Measurements from ENCODE around the gene PPFIA1. TPM values are rescaled to one million over a fixed set of nuclear protein-coding genes. Genes with fewer than 3 reads are reported as not detected.

The PPFIA1 gene
- total RNA-seq, 2 experiments from 2014 or later = 40.1 to 40.3 TPM

DNA sequence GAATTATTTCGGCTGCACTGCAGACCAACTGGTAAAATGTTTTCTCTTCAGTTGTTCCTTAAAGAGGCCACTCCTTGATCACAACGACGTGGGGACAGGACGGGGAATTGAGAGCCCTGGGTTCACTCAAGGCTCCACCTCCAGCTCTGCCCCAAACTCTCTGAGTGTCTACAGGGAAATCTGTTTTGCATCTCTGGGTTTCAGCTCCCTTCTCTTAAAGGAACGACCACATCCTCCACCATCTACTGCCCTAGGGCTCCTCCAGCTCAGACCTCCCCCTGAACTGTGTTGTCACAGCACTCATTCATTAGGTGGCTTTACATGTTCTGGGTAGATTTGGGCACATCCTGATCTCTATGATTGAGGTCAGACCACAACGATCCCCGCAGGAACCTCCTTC lies 5.1 kb upstream of the PPFIA1 start:
- Mint-ChIP-seq H3K27ac (no peak overlapping the region), H3K9me3 (no peaks in the 10 kb centered on the region), H3K36me3 (no peaks in the 10 kb centered on the region), H3K27me3 (peaks cover 24% of the 10 kb centered on the region), H3K4me3 (no peak overlapping the region), H3K4me1 (peaks cover 8% of the 10 kb centered on the region)
- no peak for ATAC-seq (ENCODE audit: low read depth)
- POLR2A ChIA-PET = no interaction called here
- DNase-seq = no peak

DNA sequence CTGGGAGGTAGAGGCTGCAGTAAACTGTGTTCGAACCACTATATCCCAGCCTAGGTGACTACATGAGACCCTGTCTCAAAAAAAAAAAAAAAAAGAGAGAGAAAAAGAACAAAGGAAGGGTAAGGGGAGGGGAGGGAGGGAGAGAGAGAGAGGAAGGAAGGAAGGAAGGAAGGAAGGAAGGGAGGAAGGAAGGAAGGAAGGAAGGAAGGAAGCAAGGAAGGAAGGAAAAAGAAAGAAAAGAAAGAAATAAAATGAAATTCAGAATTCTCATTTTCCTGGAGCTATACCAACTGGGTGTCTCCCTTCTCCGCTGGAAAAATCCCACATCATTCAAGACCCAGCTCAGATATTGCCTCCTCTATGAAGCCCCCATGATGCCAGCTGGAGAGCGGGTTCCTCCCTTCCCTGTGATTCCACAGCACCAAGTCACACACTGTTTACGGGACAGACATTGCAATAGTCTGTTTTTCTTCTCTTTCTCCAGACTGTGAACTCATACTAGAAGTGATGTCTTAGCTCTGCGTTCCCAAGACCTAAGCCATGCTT lies 3.0 kb upstream of the PPFIA1 start:
- peaks cover 21% of the 10 kb centered on the region for H3K27me3 Mint-ChIP-seq
- H3K9me3 Mint-ChIP-seq = no peaks in the 10 kb centered on the region
- peaks cover 14% of the 10 kb centered on the region for H3K4me1 Mint-ChIP-seq
- no peak for DNase-seq
- POLR2A ChIA-PET = no interaction called here
- H3K36me3 Mint-ChIP-seq = peaks cover 4% of the 10 kb centered on the region
- no peak for ATAC-seq (ENCODE audit: low read depth)
- no peak overlapping the region for H3K27ac Mint-ChIP-seq
- no peak overlapping the region for H3K4me3 Mint-ChIP-seq

DNA sequence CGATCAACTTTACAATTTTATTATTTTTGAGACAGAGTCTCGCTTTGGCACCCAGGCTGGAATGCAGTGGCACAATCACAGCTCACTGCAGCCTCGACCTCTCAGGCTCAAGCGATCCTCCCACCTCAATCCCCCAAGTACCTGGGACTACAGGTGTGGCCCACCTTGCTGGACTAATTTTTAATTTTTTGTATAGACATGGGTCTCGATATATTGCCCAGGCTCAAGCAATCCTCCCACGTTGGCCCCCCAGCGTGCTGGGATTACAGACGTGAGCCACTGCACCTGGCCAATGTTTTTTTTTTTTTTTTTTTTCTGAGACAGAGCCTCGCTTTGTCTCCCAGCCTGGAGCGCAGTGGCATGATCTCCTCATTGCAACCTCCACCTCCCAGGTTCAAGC lies 2.0 kb upstream of the PPFIA1 start:
- Mint-ChIP-seq H3K4me1 (peaks cover 18% of the 10 kb centered on the region), H3K27me3 (peaks cover 19% of the 10 kb centered on the region), H3K4me3 (no peak overlapping the region), H3K9me3 (no peaks in the 10 kb centered on the region), H3K27ac (no peak overlapping the region), H3K36me3 (peaks cover 7% of the 10 kb centered on the region)
- ATAC-seq (ENCODE audit: low read depth) (no peak), DNase-seq (no peak)
- POLR2A ChIA-PET = no interaction called here

DNA sequence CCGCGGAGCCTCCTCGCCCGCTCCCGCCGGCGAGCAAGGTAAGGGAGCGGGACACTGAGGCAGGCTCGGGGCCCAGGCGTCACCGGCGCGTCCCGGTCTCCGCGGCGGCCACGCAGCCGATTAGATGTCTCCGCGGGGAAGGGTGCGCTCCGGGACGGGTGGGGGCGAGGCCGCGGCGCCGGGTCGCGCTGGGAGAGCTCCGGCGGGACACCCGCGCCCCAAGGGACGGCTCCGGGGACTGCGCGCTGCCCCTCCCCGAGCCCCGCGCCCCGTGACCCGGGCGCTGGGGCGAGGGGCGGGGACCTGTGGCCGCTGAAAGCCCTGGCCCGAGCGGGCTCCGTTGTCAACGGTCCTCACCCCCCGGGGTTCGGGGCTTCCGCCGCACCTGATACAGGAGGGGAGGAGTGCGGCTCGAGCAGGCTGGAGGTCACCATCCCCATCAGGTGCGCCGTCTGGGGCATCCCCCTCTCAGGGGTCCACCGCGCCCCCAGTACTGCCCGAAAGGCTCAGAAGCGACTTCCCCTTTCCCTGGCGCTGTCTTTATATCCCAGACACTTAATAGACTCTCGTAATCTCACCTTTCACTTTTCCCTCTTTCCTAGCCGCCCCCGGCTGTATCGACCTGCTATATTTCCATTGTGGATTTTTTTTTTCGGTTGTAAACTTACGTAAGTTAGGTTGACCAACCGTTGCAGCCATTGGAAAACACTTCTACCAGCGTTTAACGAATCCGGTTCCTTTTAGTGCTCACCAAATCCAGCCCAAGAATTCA lies 573 bp downstream of the PPFIA1 start:
- H3K27ac Mint-ChIP-seq = peak overlapping the region; percentile 76
- DNase-seq (no peak), ATAC-seq (ENCODE audit: low read depth) (peak; percentile 54)
- peaks cover 20% of the 10 kb centered on the region for H3K36me3 Mint-ChIP-seq
- H3K4me3 Mint-ChIP-seq = peak overlapping the region; percentile 91
- POLR2A ChIA-PET = interaction anchor here (1.2 to 1.9 kb wide), 2 partner anchors 67 to 68 kb away, joined by 6 to 7 read pairs; partner anchors contain the start of gene FADD
- H3K4me1 Mint-ChIP-seq = peaks cover 28% of the 10 kb centered on the region
- H3K9me3 Mint-ChIP-seq = no peaks in the 10 kb centered on the region
- peaks cover 15% of the 10 kb centered on the region for H3K27me3 Mint-ChIP-seq

DNA sequence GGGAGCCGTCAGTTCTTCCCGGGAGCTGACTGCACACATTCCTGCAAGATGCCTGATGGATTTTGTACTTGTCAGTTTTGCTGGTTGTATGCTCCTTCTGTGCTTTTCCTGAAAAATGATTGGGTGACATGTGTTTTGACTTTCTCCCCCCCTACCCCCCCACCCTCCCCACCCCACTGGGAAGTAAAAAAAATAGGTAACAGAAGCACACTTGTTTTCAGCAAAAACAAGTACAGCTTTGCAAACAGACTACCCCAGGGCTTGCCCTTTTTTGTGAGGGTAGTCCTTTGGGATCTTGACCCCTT lies 1.1 kb downstream of the PPFIA1 start:
- Mint-ChIP-seq H3K4me3 (peak overlapping the region; percentile 91), H3K27me3 (peaks cover 15% of the 10 kb centered on the region), H3K36me3 (peaks cover 20% of the 10 kb centered on the region), H3K9me3 (no peaks in the 10 kb centered on the region), H3K4me1 (peaks cover 28% of the 10 kb centered on the region), H3K27ac (peak overlapping the region; percentile 76)
- DNase-seq (no peak), ATAC-seq (ENCODE audit: low read depth) (no peak)
- POLR2A ChIA-PET = no interaction called here

DNA sequence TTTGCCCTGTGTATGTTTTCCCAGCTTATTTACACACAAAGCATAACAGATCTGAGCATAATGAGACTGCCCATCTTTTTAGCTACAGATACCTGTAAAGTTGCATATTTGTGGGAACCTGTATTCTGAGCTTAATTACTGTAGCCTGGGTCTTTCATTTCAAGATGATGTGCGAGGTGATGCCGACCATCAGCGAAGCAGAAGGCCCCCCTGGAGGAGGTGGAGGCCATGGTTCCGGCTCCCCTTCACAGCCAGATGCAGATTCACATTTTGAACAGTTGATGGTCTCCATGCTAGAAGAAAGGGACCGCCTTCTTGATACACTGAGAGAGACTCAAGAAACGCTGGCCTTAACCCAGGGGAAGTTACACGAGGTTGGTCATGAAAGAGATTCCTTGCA lies 1.5 kb downstream of the PPFIA1 start:
- Mint-ChIP-seq H3K36me3 (peaks cover 20% of the 10 kb centered on the region), H3K27me3 (peaks cover 15% of the 10 kb centered on the region), H3K27ac (no peak overlapping the region), H3K9me3 (no peaks in the 10 kb centered on the region), H3K4me3 (peak overlapping the region; percentile 91), H3K4me1 (peaks cover 28% of the 10 kb centered on the region)
- ATAC-seq (ENCODE audit: low read depth) = no peak
- DNase-seq = no peak
- POLR2A ChIA-PET = no interaction called here

DNA sequence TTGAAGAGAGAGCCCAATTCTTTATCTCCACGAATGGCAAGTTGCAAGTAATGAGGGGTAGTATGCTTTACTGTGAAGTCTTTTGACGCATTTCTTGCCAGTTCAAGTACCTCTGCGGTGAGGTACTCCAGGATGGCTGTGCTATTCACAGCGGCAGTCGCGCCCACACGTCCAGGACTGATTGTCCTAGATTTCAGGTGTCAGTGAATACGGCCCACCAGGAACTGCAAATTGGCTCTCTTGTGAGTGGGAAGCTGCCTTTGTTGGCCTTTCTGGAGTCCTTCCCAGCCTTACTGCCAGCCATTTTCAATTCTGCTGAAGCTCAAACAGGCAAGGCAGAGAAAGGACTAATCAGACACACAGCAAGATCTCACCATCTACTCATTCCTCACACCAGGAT lies 8.5 kb downstream of the PPFIA1 start:
- Mint-ChIP-seq H3K4me3 (no peak overlapping the region), H3K36me3 (peaks cover 27% of the 10 kb centered on the region), H3K27ac (no peak overlapping the region), H3K27me3 (no peaks in the 10 kb centered on the region), H3K4me1 (peaks cover 16% of the 10 kb centered on the region), H3K9me3 (no peaks in the 10 kb centered on the region)
- POLR2A ChIA-PET = no interaction called here
- DNase-seq (no peak), ATAC-seq (ENCODE audit: low read depth) (no peak)

DNA sequence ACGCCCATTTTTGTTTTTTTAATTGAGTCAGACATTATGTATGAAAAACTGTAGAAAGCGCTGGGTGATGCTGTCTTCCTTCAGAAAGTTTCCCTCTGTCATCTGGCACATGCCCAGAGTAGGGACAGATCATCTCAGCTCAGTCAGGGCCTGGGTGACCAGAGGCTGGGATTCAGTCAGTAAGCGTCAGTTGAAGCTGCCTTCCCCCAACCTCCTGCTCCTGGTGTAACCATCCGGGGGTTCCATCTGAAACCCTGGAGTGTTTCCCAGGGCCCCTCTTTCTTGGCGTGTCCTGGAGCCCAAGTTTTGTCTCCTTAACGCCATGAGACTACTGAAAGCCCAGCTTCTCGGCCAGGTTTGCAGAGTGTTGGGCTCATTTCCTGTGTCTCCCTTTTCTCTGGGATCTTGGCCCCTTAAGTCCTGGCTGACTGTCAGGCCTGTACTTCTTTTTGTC lies 10.7 kb downstream of the PPFIA1 start:
- Mint-ChIP-seq H3K4me3 (no peak overlapping the region), H3K27ac (no peak overlapping the region), H3K4me1 (peaks cover 5% of the 10 kb centered on the region), H3K9me3 (no peaks in the 10 kb centered on the region), H3K27me3 (no peaks in the 10 kb centered on the region), H3K36me3 (peaks cover 21% of the 10 kb centered on the region)
- ATAC-seq (ENCODE audit: low read depth) (no peak), DNase-seq (no peak)
- POLR2A ChIA-PET = no interaction called here

DNA sequence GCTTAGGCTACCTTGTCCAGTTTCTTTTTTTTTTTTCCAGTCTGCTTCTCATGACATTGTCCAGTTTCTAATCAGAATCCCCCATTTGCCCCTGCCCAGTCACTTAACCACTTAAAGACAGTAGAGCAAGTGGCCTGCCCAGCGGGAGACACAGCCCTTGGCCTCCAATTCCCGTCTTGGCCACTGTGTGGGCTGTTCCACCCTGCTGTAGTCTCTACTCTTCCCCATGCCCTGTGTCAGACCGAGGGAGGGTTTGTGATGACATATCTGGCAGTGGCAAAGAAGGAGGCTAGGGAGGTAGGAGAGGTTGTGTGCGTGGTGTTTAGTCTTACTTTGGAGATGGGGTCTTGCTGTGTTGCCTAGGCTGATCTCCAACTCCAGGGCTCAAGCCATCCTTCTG lies 11.5 kb downstream of the PPFIA1 start:
- POLR2A ChIA-PET = no interaction called here
- Mint-ChIP-seq H3K36me3 (peaks cover 24% of the 10 kb centered on the region), H3K4me3 (no peak overlapping the region), H3K27me3 (no peaks in the 10 kb centered on the region), H3K9me3 (no peaks in the 10 kb centered on the region), H3K27ac (no peak overlapping the region), H3K4me1 (peaks cover 5% of the 10 kb centered on the region)
- DNase-seq (no peak), ATAC-seq (ENCODE audit: low read depth) (no peak)

DNA sequence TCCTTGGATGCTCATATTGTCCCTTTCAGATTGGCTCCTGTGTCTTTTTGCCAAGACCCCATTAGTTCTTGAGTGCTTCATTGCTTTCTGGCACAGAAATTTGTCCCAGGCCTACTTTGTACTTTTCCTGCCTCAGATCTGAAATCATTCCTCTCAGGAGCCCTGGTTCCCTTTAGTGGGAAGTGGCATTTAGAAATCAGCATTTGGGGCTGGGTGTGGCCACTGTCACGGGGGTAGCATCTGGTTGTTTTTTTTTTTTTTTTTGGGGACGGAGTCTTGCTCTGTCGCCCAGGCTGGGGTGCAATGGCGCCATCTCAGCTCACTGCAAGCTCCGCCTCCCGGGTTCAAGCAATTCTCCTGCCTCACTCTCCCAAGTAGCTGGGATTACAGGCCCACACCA lies 18.2 kb downstream of the PPFIA1 start:
- Mint-ChIP-seq H3K27me3 (no peaks in the 10 kb centered on the region), H3K4me3 (no peak overlapping the region), H3K27ac (no peak overlapping the region), H3K9me3 (no peaks in the 10 kb centered on the region), H3K4me1 (peaks cover 4% of the 10 kb centered on the region), H3K36me3 (peaks cover 20% of the 10 kb centered on the region)
- POLR2A ChIA-PET = no interaction called here
- no peak for ATAC-seq (ENCODE audit: low read depth)
- DNase-seq = no peak

DNA sequence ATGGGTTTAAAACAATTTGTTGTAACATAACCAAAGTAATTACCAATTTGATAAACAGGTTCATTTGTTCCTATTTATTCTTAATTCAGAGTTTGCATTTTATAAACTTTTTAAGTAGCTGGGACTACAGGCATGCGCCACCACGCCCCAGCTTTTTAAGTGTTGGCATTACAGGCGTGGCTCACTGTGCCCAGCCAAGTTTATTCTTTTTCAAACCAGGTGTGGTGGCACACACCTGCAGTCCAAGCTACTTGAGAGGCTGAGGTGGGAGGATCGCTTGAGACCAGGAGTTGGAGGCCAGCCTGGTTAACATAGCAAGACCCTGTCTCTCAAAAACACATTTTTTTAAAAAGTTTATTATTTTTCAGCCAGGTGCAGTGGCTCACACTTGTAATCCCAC lies 19.1 kb downstream of the PPFIA1 start:
- Mint-ChIP-seq H3K27ac (no peak overlapping the region), H3K9me3 (no peaks in the 10 kb centered on the region), H3K4me3 (no peak overlapping the region), H3K36me3 (peaks cover 20% of the 10 kb centered on the region), H3K4me1 (peaks cover 3% of the 10 kb centered on the region), H3K27me3 (no peaks in the 10 kb centered on the region)
- ATAC-seq (ENCODE audit: low read depth) (no peak), DNase-seq (no peak)
- POLR2A ChIA-PET = no interaction called here

DNA sequence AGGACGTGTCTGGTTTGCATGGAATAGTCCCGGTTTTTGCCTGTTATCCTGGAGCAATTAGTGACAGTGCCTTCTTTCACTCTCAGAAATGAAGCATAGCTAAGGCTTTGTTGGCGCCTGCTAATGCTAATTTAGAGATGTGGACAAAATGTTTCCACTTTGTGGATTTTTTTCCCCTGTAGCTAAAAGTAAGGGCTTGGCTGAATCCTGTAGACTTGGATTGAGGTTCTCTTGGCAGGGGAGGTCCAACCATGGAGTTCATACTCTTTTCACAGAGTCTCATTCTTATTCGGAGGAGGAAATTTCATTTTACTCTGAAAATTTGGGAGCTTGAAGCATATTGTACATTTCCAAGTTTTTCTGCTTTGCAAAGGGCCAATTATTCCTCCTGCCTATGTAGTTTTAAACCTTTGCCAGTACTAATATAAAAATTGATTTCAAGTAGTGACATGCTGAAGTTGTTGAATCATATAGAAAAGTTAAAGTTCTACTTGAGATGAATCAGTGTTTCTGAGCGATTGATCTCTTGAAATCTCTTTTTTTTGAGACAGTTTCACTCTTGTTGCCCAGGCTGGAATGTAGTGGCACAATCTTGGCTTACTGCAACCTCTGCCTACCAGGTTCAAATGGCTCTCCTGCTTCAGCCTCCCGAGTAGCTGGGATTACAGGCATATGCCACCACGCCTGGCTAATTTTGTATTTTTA lies 20.0 kb downstream of the PPFIA1 start:
- DNase-seq (no peak), ATAC-seq (ENCODE audit: low read depth) (no peak)
- H3K4me1 Mint-ChIP-seq = peaks cover 3% of the 10 kb centered on the region
- peaks cover 18% of the 10 kb centered on the region for H3K36me3 Mint-ChIP-seq
- no peaks in the 10 kb centered on the region for H3K9me3 Mint-ChIP-seq
- POLR2A ChIA-PET = no interaction called here
- no peak overlapping the region for H3K4me3 Mint-ChIP-seq
- no peaks in the 10 kb centered on the region for H3K27me3 Mint-ChIP-seq
- no peak overlapping the region for H3K27ac Mint-ChIP-seq

DNA sequence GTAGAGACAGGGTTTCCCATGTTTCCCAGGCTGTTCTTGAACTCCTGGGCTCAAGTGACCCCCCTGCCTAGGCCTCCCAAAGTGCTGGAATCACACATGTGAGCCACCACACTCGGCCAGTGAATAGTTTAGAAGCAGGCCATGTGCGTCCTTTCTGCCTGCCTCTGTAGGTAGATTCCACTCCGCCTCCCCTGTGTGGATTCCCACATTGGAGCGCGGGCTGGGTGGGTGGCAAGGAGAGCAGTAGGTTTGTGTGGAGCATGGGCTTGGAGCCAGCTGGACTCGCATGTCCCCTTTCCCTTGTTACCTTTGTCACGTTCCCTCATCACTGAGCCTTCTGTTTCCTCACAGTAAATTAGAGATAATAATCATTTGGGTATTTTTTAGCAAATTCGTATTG lies 21.7 kb downstream of the PPFIA1 start:
- Mint-ChIP-seq H3K4me3 (no peak overlapping the region), H3K4me1 (peaks cover 3% of the 10 kb centered on the region)
- POLR2A ChIA-PET = no interaction called here

DNA sequence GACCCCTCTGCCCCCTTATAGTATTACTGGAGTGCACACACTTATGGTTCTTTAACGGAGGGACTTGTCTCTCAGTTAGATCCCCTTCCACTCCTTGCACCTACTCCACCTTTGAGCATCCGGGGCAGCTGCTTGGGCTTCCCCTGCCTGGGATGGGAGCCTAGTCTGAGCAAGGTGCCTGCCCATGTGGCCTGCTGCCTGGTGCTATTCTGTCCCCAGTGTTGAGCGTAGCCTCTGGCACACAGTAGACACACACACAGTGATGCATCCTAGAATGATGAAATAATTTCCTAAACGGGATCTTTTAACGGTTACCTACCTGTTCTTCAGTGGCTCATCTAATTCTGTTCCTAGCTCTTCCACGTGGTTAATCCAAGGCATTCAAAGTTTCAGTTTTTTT lies 22.4 kb downstream of the PPFIA1 start:
- peaks cover 4% of the 10 kb centered on the region for H3K4me1 Mint-ChIP-seq
- H3K36me3 Mint-ChIP-seq = peaks cover 22% of the 10 kb centered on the region
- ATAC-seq (ENCODE audit: low read depth) (no peak), DNase-seq (no peak)
- H3K9me3 Mint-ChIP-seq = no peaks in the 10 kb centered on the region
- H3K27me3 Mint-ChIP-seq = no peaks in the 10 kb centered on the region
- H3K27ac Mint-ChIP-seq = no peak overlapping the region
- H3K4me3 Mint-ChIP-seq = no peak overlapping the region
- POLR2A ChIA-PET = no interaction called here

More for the DNA sequence above, 21.7 kb downstream of the PPFIA1 start:
- no peak for ATAC-seq (ENCODE audit: low read depth)
- Mint-ChIP-seq H3K27me3 (no peaks in the 10 kb centered on the region), H3K27ac (no peak overlapping the region), H3K9me3 (no peaks in the 10 kb centered on the region), H3K36me3 (peaks cover 20% of the 10 kb centered on the region)
- DNase-seq = no peak
